HFFc6 (cell line): Measurements from ENCODE around the gene QDPR. TPM values are rescaled to one million over a fixed set of nuclear protein-coding genes. Genes with fewer than 3 reads are reported as not detected.

Experiments
- DNase-seq: peaks from one replicate; pipeline ENCODE4 v3.0.0-alpha.2; 2018
- H3K27ac Mint-ChIP-seq: 2 replicates; pipeline ENCODE4 v1.8.0; 2020; ENCODE audit warnings: mild to moderate bottlenecking, mixed read lengths
- H3K27me3 Mint-ChIP-seq: 2 replicates; pipeline ENCODE4 v1.8.0; 2021; ENCODE audit warnings: mild to moderate bottlenecking, moderate library complexity, mixed read lengths; ENCODE audit not compliant: insufficient read depth
- H3K36me3 Mint-ChIP-seq: 2 replicates; pipeline ENCODE4 v1.8.0; 2021; ENCODE audit warnings: low read depth, mixed read lengths
- H3K4me1 Mint-ChIP-seq: 2 replicates; pipeline ENCODE4 v1.8.0; 2020; ENCODE audit warnings: low read depth, mixed read lengths
- H3K4me3 Mint-ChIP-seq: 2 replicates; pipeline ENCODE4 v1.8.0; 2020; ENCODE audit warnings: mild to moderate bottlenecking, moderate library complexity, mixed read lengths
- H3K9me3 Mint-ChIP-seq: 2 replicates; pipeline ENCODE4 v1.8.0; 2020; ENCODE audit warnings: mild to moderate bottlenecking, mixed read lengths
- CTCF ChIP-seq: fragments of 200-600 bp; sonication (generic); IDR thresholded peaks from 2 replicates; pipeline ENCODE4 v1.5.0; 2021; ENCODE audit warnings: antibody characterized with exemption, mild to moderate bottlenecking
- total RNA-seq, 6 experiments: library from RNA; stranded (reverse); fragmentation: NEBNext Ultra II Directional; extraction: Animal tissue kit (Norgen Biotek cat#: 25700); gene quantifications; 2 replicates in 1 of 6; 3 replicates in 5 of 6; pipeline ENCODE4 v1.2.3, GENCODE V29; 2021

The QDPR gene
- total RNA-seq, 6 experiments from 2014 or later, result 39.0 to 49.0 (median 43.6) TPM

GRCh38 chr4:17468619-17469221, 43.2 kb downstream of the QDPR start:
- peak; percentile 39 for DNase-seq
- peak; percentile 90 for TF ChIP-seq CTCF
- no peak overlapping the region for H3K4me3 Mint-ChIP-seq
- H3K9me3 Mint-ChIP-seq, result no peaks in the 10 kb centered on the region
- H3K27ac Mint-ChIP-seq, result no peak overlapping the region
- H3K4me1 Mint-ChIP-seq, result no peaks in the 10 kb centered on the region
- peaks cover 4% of the 10 kb centered on the region for H3K27me3 Mint-ChIP-seq
- H3K36me3 Mint-ChIP-seq, result no peaks in the 10 kb centered on the region

DNA sequence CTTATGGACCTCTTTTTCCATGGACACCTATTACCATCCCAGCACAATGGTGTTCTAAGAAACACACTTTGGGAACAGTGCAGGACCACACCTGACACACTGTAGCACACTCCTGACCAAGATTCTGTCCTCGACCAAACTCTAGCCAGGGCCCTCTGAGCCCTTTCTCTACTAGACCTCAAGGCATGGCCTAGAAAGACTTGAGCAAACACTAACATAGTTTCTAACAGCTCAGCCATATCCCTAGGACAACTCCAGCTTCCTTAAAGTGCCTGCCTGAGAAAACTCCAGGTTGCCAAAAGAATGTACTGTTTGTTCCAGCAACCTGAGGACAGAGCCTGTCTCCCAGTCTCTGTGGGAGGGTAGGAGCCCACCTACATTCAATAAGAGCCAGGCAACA, 48.3 kb downstream of the QDPR start:
- Mint-ChIP-seq H3K36me3 (no peaks in the 10 kb centered on the region), H3K27ac (no peak overlapping the region), H3K4me1 (no peaks in the 10 kb centered on the region), H3K9me3 (no peaks in the 10 kb centered on the region; the same call in 1 of the 2 replicates), H3K27me3 (peaks cover 3% of the 10 kb centered on the region), H3K4me3 (no peak overlapping the region)
- no peak for TF ChIP-seq CTCF
- DNase-seq, result no peak

- H3K27ac Mint-ChIP-seq, result no peak overlapping the region
- DNase-seq, result no peak
These were observed 61.6 kb downstream of the QDPR start for GRCh38 chr4:17450269-17450804.

GRCh38 chr4:17448689-17449088, 63.2 kb downstream of the QDPR start:
- Mint-ChIP-seq H3K4me1 (peaks cover 27% of the 10 kb centered on the region), H3K36me3 (peaks cover 7% of the 10 kb centered on the region; the same call in 1 of the 2 replicates), H3K27me3 (peaks cover 11% of the 10 kb centered on the region), H3K27ac (no peak overlapping the region; the same call in 1 of the 2 replicates), H3K9me3 (peaks cover 18% of the 10 kb centered on the region; the same call in 1 of the 2 replicates), H3K4me3 (no peak overlapping the region)
- peak; percentile 64 for DNase-seq
- no peak for TF ChIP-seq CTCF

More at GRCh38 chr4:17450269-17450804, 61.6 kb downstream of the QDPR start:
- peaks cover 27% of the 10 kb centered on the region for H3K4me1 Mint-ChIP-seq
- peaks cover 9% of the 10 kb centered on the region; the same call in 1 of the 2 replicates for H3K9me3 Mint-ChIP-seq
- TF ChIP-seq CTCF, result no peak
- H3K27me3 Mint-ChIP-seq, result 0 out of 2 replicates have a peak, but pooled peaks cover 5% of the 10 kb centered on the region
- H3K4me3 Mint-ChIP-seq, result no peak overlapping the region
- no peaks in the 10 kb centered on the region; the same call in 1 of the 2 replicates for H3K36me3 Mint-ChIP-seq

- H3K27ac Mint-ChIP-seq, result no peak overlapping the region; the same call in 1 of the 2 replicates
- H3K4me1 Mint-ChIP-seq, result peaks cover 27% of the 10 kb centered on the region
- TF ChIP-seq CTCF, result peak; percentile 85
- peaks cover 7% of the 10 kb centered on the region; the same call in 1 of the 2 replicates for H3K36me3 Mint-ChIP-seq
- H3K4me3 Mint-ChIP-seq, result peak overlapping the region; percentile 38; the same call in 1 of the 2 replicates
- H3K27me3 Mint-ChIP-seq, result peaks cover 11% of the 10 kb centered on the region
- DNase-seq, result peak; percentile 77
- peaks cover 20% of the 10 kb centered on the region for H3K9me3 Mint-ChIP-seq
These were observed 64.1 kb downstream of the QDPR start for GRCh38 chr4:17447675-17448298.
